ENCODE results near the gene EMB. TPM values are rescaled to one million over a fixed set of nuclear protein-coding genes. Genes with fewer than 3 reads are reported as not detected.
A peak's percentile ranks its signal among the peaks of the same experiment; 100 is the strongest.
"Not testable (repeated sequence)": the region's sequence is repeated elsewhere in the genome, so short reads cannot be mapped to it uniquely, and the experiment has no call there.

The EMB gene, protein sequence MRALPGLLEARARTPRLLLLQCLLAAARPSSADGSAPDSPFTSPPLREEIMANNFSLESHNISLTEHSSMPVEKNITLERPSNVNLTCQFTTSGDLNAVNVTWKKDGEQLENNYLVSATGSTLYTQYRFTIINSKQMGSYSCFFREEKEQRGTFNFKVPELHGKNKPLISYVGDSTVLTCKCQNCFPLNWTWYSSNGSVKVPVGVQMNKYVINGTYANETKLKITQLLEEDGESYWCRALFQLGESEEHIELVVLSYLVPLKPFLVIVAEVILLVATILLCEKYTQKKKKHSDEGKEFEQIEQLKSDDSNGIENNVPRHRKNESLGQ
- 35.5 and 40.0 TPM in 2 replicates for total RNA-seq (2014; rRNA removed; shearing (Covaris generic))
- polyA plus RNA-seq (2016; fragmentation: Nextera tagmentation; extraction: Ambion mirVana) = 24.6 and 27.5 TPM in 2 replicates
- long read RNA-seq, full-length matches to known transcripts = 8 of 14 reads
- long read RNA-seq, partial matches to known transcripts = 6 of 14 reads
- long read RNA-seq, other reads (novel, unspliced or antisense) = 0 of 14 reads

DNA sequence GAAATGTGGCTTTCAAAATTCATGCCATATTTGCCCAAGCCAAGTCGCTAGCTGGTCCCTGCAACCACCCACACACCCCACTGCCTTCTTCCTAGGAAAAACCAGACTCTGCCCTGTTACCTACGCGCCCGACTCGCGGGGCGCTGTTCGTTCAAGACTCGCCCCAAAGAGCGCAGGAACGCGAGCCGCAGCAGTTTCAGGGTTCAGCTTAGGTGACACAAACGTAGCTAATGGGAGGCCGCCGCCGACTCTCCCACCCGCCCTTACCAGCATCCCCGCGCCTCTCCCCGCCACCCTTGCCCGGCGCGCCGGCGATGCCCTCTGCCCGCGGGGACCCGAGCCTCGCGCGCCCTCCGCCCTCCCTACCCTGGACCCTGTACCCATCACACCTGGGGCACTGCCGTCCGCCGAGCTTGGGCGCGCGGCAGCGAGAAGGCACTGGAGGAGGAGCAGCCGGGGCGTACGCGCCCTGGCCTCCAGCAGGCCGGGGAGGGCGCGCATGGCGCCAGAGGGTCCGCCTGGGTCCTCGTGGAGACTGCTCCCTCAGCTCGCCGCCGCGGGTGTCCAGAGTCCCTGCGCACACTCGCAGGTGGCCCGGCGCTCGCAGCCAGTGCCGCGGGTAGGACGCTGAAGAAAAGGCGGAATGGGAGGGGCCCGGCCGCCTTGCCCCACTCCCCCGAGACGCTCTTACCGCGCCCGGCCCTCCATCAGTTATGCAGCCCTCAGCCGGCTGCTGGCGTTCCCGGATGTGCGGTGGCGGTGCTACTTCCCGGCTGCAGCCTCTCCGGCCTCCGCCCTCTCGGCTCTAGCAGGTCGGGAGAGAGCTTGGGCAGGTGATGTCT is at the start of gene EMB:
Gene EMB, minus strand, starts transcription at position 638 of the 842 bp plus-strand sequence. Its CDS starts 137 bp downstream, at position 501.
- Histone ChIP-seq H3K27me3 (ENCODE audit: insufficient read depth) (no peaks in the 10 kb centered on the region), H3K36me3 (ENCODE audit: insufficient read depth) (no peaks in the 10 kb centered on the region), H2AFZ (peak within 1 kb of the TSS; percentile 60), H4K20me1 (replicated peaks; ENCODE audit: insufficient read depth) (no peaks in the 10 kb centered on the region), H3K79me2 (replicated peaks; ENCODE audit: insufficient read depth) (peaks cover 4% of the 10 kb centered on the region), H3K9me2 (ENCODE audit: insufficient read depth) (peaks cover 3% of the 10 kb centered on the region; the same call in 1 of the 2 replicates), H3K4me2 (peak within 1 kb of the TSS; percentile 78), H3K4me1 (ENCODE audit: insufficient read depth) (peaks cover 3% of the 10 kb centered on the region; the same call in 1 of the 2 replicates), H3K4me3 (peak within 1 kb of the TSS; percentile 85), H3K27ac (ENCODE audit: low read depth) (peak within 1 kb of the TSS; percentile 67), H3F3A (replicated peaks; ENCODE audit: low read depth) (no peaks in the 10 kb centered on the region)
- DNase-seq (ENCODE audit: low spot score) (peak; percentile 92), ATAC-seq (peak; percentile 93)
- Mint-ChIP-seq H3K4me1 (peaks cover 17% of the 10 kb centered on the region; the same call in 2 of the 3 replicates), H3K27ac (peak within 1 kb of the TSS; percentile 95), H3K9me3 (0 out of 3 replicates have a peak, but pooled peaks cover 5% of the 10 kb centered on the region), H3K27me3 (ENCODE audit: insufficient read depth, low read depth, poor library complexity) (peaks cover 6% of the 10 kb centered on the region), H3K4me3 (peak within 1 kb of the TSS; percentile 85), H3K36me3 (ENCODE audit: low read depth) (no peaks in the 10 kb centered on the region)
- TF ChIP-seq, protein P1, sequence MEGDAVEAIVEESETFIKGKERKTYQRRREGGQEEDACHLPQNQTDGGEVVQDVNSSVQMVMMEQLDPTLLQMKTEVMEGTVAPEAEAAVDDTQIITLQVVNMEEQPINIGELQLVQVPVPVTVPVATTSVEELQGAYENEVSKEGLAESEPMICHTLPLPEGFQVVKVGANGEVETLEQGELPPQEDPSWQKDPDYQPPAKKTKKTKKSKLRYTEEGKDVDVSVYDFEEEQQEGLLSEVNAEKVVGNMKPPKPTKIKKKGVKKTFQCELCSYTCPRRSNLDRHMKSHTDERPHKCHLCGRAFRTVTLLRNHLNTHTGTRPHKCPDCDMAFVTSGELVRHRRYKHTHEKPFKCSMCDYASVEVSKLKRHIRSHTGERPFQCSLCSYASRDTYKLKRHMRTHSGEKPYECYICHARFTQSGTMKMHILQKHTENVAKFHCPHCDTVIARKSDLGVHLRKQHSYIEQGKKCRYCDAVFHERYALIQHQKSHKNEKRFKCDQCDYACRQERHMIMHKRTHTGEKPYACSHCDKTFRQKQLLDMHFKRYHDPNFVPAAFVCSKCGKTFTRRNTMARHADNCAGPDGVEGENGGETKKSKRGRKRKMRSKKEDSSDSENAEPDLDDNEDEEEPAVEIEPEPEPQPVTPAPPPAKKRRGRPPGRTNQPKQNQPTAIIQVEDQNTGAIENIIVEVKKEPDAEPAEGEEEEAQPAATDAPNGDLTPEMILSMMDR (conservative IDR thresholded peaks at IDR 0.05; ENCODE audit: low read depth in 2 of 2) = peak in 1 of 2 experiments; percentile 40; a peak in 2 of 4 replicates
- TF ChIP-seq, protein P2, sequence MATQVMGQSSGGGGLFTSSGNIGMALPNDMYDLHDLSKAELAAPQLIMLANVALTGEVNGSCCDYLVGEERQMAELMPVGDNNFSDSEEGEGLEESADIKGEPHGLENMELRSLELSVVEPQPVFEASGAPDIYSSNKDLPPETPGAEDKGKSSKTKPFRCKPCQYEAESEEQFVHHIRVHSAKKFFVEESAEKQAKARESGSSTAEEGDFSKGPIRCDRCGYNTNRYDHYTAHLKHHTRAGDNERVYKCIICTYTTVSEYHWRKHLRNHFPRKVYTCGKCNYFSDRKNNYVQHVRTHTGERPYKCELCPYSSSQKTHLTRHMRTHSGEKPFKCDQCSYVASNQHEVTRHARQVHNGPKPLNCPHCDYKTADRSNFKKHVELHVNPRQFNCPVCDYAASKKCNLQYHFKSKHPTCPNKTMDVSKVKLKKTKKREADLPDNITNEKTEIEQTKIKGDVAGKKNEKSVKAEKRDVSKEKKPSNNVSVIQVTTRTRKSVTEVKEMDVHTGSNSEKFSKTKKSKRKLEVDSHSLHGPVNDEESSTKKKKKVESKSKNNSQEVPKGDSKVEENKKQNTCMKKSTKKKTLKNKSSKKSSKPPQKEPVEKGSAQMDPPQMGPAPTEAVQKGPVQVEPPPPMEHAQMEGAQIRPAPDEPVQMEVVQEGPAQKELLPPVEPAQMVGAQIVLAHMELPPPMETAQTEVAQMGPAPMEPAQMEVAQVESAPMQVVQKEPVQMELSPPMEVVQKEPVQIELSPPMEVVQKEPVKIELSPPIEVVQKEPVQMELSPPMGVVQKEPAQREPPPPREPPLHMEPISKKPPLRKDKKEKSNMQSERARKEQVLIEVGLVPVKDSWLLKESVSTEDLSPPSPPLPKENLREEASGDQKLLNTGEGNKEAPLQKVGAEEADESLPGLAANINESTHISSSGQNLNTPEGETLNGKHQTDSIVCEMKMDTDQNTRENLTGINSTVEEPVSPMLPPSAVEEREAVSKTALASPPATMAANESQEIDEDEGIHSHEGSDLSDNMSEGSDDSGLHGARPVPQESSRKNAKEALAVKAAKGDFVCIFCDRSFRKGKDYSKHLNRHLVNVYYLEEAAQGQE (IDR thresholded peaks at IDR 0.05; ENCODE audit: unreplicated experiment) = no peak
- peak; percentile 70; the same call in 1 of the 2 replicates for TF ChIP-seq POLR2AphosphoS5 (IDR thresholded peaks at IDR 0.05; ENCODE audit: low read depth)

DNA sequence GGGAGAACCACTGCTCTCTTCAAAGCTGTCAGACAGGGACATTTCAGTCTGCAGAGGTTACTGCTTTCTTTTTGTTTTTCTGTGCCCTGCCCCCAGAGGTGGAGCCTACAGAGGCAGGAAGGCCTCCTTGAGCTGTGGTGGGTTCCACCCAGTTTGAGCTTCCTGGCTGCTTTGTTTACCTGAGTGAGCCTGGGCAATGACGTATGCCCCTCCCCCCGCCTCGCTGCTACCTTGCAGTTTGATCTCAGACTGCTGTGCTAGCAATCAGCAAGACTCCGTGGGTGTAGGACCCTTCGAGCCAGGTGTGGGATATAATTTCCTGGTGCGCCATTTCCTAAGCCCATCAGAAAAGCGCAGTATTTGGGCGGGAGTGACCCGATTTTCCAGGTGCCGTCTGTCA is 48.4 kb upstream of the EMB start:
- not testable (repeated sequence) for H3K79me2 ChIP-seq (replicated peaks; ENCODE audit: insufficient read depth); H3K27me3 ChIP-seq (ENCODE audit: insufficient read depth); H3F3A ChIP-seq (replicated peaks; ENCODE audit: low read depth); ATAC-seq; H3K4me1 Mint-ChIP-seq; H4K20me1 ChIP-seq (replicated peaks; ENCODE audit: insufficient read depth); H3K9me2 ChIP-seq (ENCODE audit: insufficient read depth); H3K27ac ChIP-seq (ENCODE audit: low read depth); H3K27me3 Mint-ChIP-seq (ENCODE audit: insufficient read depth, low read depth, poor library complexity); H3K4me3 ChIP-seq; H3K4me1 ChIP-seq (ENCODE audit: insufficient read depth); H3K4me3 Mint-ChIP-seq; H3K4me2 ChIP-seq; H3K27ac Mint-ChIP-seq; H3K36me3 ChIP-seq (ENCODE audit: insufficient read depth); H2AFZ ChIP-seq; DNase-seq (ENCODE audit: low spot score)
- peaks cover 17% of the 10 kb centered on the region for H3K36me3 Mint-ChIP-seq (ENCODE audit: low read depth)
- H3K9me3 Mint-ChIP-seq = peaks cover 74% of the 10 kb centered on the region

DNA sequence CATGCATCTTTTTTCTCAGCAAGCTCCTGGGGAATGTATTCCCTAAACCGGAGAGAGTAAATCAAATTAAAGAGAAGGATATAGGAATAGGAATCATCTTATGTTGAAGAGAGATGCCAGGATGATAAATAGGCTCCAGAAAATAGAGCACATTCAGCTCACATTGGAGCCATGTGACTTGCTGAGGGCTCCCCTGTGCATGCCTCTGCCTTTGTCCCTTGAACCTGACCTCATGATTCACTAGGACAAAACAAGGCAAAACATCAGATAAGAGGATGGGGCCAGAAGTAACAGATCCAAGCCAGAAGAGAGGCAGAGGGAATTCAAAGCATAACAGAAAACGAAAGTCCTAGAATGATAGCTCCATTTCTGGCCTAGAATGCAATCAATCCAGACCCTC is 37.7 kb upstream of the EMB start:
- not testable (repeated sequence) for H3K4me3 ChIP-seq; H3K36me3 ChIP-seq (ENCODE audit: insufficient read depth); H3K27ac ChIP-seq (ENCODE audit: low read depth); H3K79me2 ChIP-seq (replicated peaks; ENCODE audit: insufficient read depth); H3K27me3 Mint-ChIP-seq (ENCODE audit: insufficient read depth, low read depth, poor library complexity); H3K27me3 ChIP-seq (ENCODE audit: insufficient read depth); H3K4me2 ChIP-seq; H3K36me3 Mint-ChIP-seq (ENCODE audit: low read depth); DNase-seq (ENCODE audit: low spot score); H3K9me2 ChIP-seq (ENCODE audit: insufficient read depth); H3K4me1 ChIP-seq (ENCODE audit: insufficient read depth); H2AFZ ChIP-seq; H3K27ac Mint-ChIP-seq; ATAC-seq; H3F3A ChIP-seq (replicated peaks; ENCODE audit: low read depth); H4K20me1 ChIP-seq (replicated peaks; ENCODE audit: insufficient read depth); H3K4me3 Mint-ChIP-seq
- Mint-ChIP-seq H3K4me1 (peaks cover 13% of the 10 kb centered on the region), H3K9me3 (peaks cover 28% of the 10 kb centered on the region)
